Astrocyte (in vitro differentiated cells and primary cell): ENCODE data around the gene ADNP. TPM values are rescaled to one million over a fixed set of nuclear protein-coding genes. Genes with fewer than 3 reads are reported as not detected.
A peak's percentile ranks its signal among the peaks of the same experiment; 100 is the strongest.

Experiments
- DNase-seq: peaks from one replicate; pipeline ENCODE4 v3.0.0-alpha.2; 2010; ENCODE audit warnings: low read depth
- FAIRE-seq: peaks from 2 replicates; lab custom pipeline; 2011; peaks lifted over from hg19 to GRCh38; lab: Jason Lieb, UNC
- H2AFZ ChIP-seq: 2 replicates; pipeline ENCODE4 v1.6.0; 2012; ENCODE audit warnings: low read depth, low read length, inconsistent platforms
- H3K27ac ChIP-seq: 2 replicates; pipeline ENCODE4 v1.5.1; 2011; ENCODE audit warnings: low read depth, low read length, inconsistent platforms
- H3K27me3 ChIP-seq: 2 replicates; pipeline ENCODE4 v1.6.0; 2011; ENCODE audit warnings: low read length, inconsistent platforms; ENCODE audit not compliant: insufficient read depth
- H3K36me3 ChIP-seq: 2 replicates; pipeline ENCODE4 v1.5.1; 2011; ENCODE audit warnings: low read length, inconsistent platforms; ENCODE audit not compliant: insufficient read depth
- H3K4me1 ChIP-seq: 2 replicates; pipeline ENCODE4 v1.5.1; 2011; ENCODE audit warnings: low read length, inconsistent platforms; ENCODE audit not compliant: insufficient read depth
- H3K4me2 ChIP-seq: 2 replicates; pipeline ENCODE4 v1.6.0; 2012; ENCODE audit warnings: low read length, inconsistent platforms
- H3K4me3 ChIP-seq: 2 replicates; pipeline ENCODE4 v1.5.1; 2011; ENCODE audit warnings: low read depth, mild to moderate bottlenecking, low read length, inconsistent platforms; ENCODE audit not compliant: insufficient read depth
- H3K79me2 ChIP-seq: 2 replicates; pipeline ENCODE4 v1.6.0; 2012; ENCODE audit warnings: mild to moderate bottlenecking, low read length, inconsistent platforms; ENCODE audit not compliant: insufficient read depth
- H3K9ac ChIP-seq: 2 replicates; pipeline ENCODE4 v1.6.0; 2012; ENCODE audit warnings: mild to moderate bottlenecking, low read length, inconsistent platforms
- H3K9me3 ChIP-seq: 2 replicates; pipeline ENCODE4 v1.5.1; 2012; ENCODE audit warnings: low read depth, mild to moderate bottlenecking, low read length, inconsistent platforms; ENCODE audit not compliant: insufficient read depth
- H4K20me1 ChIP-seq: 2 replicates; pipeline ENCODE4 v1.6.0; 2012; ENCODE audit warnings: low read length, inconsistent platforms; ENCODE audit not compliant: insufficient read depth
- H3K27ac Mint-ChIP-seq: one replicate; pipeline ENCODE4 v1.8.0; 2021; ENCODE audit warnings: mild to moderate bottlenecking, mixed read lengths; ENCODE audit not compliant: unreplicated experiment
- H3K27me3 Mint-ChIP-seq: one replicate; pipeline ENCODE4 v1.8.0; 2021; ENCODE audit warnings: low read depth, mixed read lengths; ENCODE audit not compliant: unreplicated experiment
- H3K36me3 Mint-ChIP-seq: one replicate; pipeline ENCODE4 v1.8.0; 2021; ENCODE audit warnings: low read depth, mixed read lengths; ENCODE audit not compliant: unreplicated experiment
- H3K4me1 Mint-ChIP-seq: one replicate; pipeline ENCODE4 v1.8.0; 2021; ENCODE audit warnings: low read depth, mixed read lengths; ENCODE audit not compliant: unreplicated experiment
- H3K4me3 Mint-ChIP-seq: one replicate; pipeline ENCODE4 v1.8.0; 2021; ENCODE audit warnings: mild to moderate bottlenecking, moderate library complexity, mixed read lengths; ENCODE audit not compliant: unreplicated experiment
- H3K9me3 Mint-ChIP-seq: one replicate; pipeline ENCODE4 v1.8.0; 2021; ENCODE audit warnings: mild to moderate bottlenecking, mixed read lengths; ENCODE audit not compliant: unreplicated experiment
- EZH2 ChIP-seq: IDR thresholded peaks from 2 replicates; pipeline ENCODE4 v1.6.1; 2012; ENCODE audit warnings: mild to moderate bottlenecking, low read length, inconsistent platforms; ENCODE audit not compliant: insufficient read depth
- total RNA-seq: library from RNA; stranded (reverse); gene quantifications from 2 replicates; pipeline ENCODE4 v1.2.1, GENCODE V29; 2021
- TF ChIP-seq, protein P1 (sequence below): IDR thresholded peaks from 2 replicates; pipeline ENCODE4 v1.5.1; 2011; ENCODE audit warnings: low read depth, mild to moderate bottlenecking, inconsistent platforms, low read length, moderate library complexity; ENCODE audit not compliant: insufficient read depth

Gene ADNP
- total RNA-seq, 1 donor from 2014 or later = 72.1 TPM

DNA sequence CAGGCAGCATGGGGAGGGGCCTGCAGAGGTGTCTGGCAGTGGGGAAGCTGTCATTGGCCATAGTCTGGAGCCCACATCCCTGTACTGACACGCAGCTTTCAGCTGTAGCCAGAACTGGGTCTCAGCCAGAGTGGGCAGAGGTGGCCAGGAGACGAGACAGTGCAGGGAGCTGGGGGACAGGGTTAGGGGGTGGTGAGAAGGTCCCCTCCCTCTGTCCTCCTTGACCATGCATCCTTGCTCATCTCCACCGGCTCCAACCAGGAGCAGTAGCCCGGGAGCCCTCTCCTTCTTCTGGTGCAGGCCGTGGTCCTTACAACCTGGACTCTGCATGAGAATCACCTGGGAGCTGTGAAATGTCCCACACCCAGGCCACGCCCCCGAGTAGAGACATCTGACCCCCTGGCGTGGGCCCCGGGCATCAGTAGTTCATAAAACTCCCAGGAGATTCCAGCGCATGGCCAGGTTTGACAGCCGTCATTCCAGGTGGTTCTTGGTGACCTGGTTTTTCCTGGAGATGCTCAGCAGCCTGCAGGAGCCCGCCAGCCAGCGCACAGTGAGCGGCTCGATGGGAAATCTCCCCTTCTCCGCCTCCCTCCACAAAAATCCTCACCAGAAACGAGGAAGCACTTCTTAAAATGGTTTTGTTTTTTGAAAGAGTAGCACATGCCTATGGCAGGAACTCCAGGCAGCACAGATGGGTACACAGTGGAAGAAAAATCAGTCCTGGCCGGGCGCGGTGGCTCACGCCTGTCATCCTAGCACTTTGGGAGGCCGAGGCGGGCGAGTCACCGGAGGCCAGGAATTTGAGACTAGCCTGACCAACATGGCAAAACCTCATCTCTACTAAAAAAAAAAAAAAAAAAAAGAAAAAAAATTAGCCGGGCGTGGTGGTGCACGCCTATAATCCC is 56.2 kb downstream of the ADNP start:
- no peak overlapping the region for H2AFZ ChIP-seq
- H3K27ac ChIP-seq = no peak overlapping the region
- H4K20me1 ChIP-seq = no peaks in the 10 kb centered on the region
- no peak overlapping the region for H3K9ac ChIP-seq
- DNase-seq (no peak), FAIRE-seq (no peak)
- H3K27ac Mint-ChIP-seq = peak overlapping the region; percentile 55
- H3K4me3 Mint-ChIP-seq = no peak overlapping the region
- no peaks in the 10 kb centered on the region for H3K27me3 ChIP-seq
- TF ChIP-seq, protein P1, sequence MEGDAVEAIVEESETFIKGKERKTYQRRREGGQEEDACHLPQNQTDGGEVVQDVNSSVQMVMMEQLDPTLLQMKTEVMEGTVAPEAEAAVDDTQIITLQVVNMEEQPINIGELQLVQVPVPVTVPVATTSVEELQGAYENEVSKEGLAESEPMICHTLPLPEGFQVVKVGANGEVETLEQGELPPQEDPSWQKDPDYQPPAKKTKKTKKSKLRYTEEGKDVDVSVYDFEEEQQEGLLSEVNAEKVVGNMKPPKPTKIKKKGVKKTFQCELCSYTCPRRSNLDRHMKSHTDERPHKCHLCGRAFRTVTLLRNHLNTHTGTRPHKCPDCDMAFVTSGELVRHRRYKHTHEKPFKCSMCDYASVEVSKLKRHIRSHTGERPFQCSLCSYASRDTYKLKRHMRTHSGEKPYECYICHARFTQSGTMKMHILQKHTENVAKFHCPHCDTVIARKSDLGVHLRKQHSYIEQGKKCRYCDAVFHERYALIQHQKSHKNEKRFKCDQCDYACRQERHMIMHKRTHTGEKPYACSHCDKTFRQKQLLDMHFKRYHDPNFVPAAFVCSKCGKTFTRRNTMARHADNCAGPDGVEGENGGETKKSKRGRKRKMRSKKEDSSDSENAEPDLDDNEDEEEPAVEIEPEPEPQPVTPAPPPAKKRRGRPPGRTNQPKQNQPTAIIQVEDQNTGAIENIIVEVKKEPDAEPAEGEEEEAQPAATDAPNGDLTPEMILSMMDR = no peak
- no peak for TF ChIP-seq EZH2
- no peaks in the 10 kb centered on the region for H3K36me3 ChIP-seq
- H3K36me3 Mint-ChIP-seq = peaks cover 18% of the 10 kb centered on the region
- no peaks in the 10 kb centered on the region for H3K79me2 ChIP-seq
- H3K4me3 ChIP-seq = no peak overlapping the region
- no peak overlapping the region for H3K4me2 ChIP-seq
- H3K4me1 ChIP-seq = peaks cover 11% of the 10 kb centered on the region
- H3K4me1 Mint-ChIP-seq = peaks cover 18% of the 10 kb centered on the region
- no peaks in the 10 kb centered on the region for H3K9me3 ChIP-seq
- H3K27me3 Mint-ChIP-seq = no peaks in the 10 kb centered on the region
- H3K9me3 Mint-ChIP-seq = no peaks in the 10 kb centered on the region

DNA sequence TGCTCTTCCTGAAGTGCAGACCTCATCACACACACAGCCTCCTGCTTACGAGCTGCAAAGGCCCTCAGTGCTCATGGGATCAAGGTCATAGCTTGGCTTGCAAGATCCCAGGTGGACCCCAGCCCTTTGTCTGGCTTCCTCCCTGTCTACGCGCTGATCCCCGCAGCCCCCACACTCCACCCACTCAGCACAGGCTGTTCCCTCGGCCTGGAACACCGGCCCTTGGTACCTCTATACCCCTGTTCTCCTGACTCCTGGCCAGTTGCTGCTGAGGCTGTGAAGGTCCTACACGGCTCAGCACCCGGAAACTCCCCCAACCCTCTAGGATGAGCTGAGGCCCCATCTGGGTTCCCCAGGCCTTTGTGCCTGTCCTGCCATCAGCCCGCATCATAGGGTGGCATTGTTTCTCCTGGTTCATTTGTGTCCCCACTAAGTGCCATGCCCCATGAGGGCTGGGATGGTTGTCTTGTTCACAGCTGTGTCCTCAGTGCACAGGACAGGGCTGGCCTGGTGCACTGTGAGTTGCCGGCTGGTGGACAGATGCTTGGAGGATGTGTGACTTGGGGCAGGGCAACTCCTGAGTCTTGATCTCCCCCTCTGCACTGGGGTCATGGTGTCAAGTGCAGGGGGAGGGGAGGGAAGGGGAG is 57.0 kb downstream of the ADNP start:
- no peak for TF ChIP-seq EZH2
- TF ChIP-seq, protein P1 = no peak
- Mint-ChIP-seq H3K27me3 (no peaks in the 10 kb centered on the region), H3K4me3 (no peak overlapping the region), H3K9me3 (no peaks in the 10 kb centered on the region), H3K4me1 (peaks cover 20% of the 10 kb centered on the region), H3K27ac (no peak overlapping the region), H3K36me3 (peaks cover 14% of the 10 kb centered on the region)
- H3K4me1 ChIP-seq = peaks cover 11% of the 10 kb centered on the region
- H3K27me3 ChIP-seq = no peaks in the 10 kb centered on the region
- no peak overlapping the region for H3K9ac ChIP-seq
- no peak overlapping the region for H3K4me2 ChIP-seq
- H2AFZ ChIP-seq = no peak overlapping the region
- no peaks in the 10 kb centered on the region for H4K20me1 ChIP-seq
- no peaks in the 10 kb centered on the region for H3K36me3 ChIP-seq
- H3K9me3 ChIP-seq = no peaks in the 10 kb centered on the region
- FAIRE-seq = no peak
- DNase-seq = no peak
- no peaks in the 10 kb centered on the region for H3K79me2 ChIP-seq
- no peak overlapping the region for H3K27ac ChIP-seq
- no peak overlapping the region for H3K4me3 ChIP-seq
